Stimulated activated CD8-positive, alpha-beta memory T cell treated with anti-CD3 and anti-CD28 coated beads, Interleukin-4, amount 100 ng/mL, for 24 hours (primary cell): ENCODE measurements around the gene KRT15.

Experiments
- DNase-seq: peaks from one replicate; pipeline ENCODE4 v3.0.0-alpha.2; 2020; ENCODE audit warnings: low read depth

Gene KRT15

DNA sequence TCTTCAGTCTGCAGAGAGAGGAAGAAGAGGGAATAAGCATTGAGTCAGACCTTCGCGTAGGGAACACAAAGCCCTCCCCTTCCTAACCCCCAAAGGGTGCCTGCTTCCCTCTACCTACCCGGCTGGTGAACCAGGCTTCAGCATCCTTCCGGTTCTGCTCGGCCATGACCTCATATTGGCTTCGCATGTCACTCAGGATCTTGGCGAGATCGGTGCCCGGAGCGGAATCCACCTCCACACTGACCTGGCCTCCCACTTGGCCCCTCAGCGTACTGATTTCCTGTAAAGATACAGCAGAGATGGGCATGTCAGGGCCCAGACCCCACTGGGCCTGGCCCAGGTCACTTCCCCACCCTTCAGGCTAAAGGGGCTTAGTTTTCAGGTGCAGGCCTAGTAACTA lies 5.6 kb upstream of the KRT15 start:
- DNase-seq = no peak

DNA sequence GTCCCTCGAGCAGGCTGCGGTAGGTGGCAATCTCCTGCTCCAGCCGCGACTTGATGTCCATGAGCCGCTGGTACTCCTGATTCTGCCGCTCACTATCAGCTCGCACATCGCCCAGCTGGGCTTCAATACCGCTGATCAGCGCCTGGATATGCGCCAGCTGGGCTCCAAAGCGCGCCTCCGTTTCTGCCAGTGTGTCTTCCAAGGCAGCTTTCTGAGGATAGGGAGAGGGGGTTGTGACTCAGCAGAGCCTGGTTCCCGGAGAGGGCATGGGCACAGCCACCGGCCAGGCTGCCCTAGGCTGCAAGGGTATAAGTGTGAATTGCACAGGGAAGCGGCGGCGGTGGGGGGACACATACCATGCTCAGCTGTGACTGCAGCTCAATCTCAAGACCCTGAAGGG lies 5.1 kb upstream of the KRT15 start:
- no peak for DNase-seq

DNA sequence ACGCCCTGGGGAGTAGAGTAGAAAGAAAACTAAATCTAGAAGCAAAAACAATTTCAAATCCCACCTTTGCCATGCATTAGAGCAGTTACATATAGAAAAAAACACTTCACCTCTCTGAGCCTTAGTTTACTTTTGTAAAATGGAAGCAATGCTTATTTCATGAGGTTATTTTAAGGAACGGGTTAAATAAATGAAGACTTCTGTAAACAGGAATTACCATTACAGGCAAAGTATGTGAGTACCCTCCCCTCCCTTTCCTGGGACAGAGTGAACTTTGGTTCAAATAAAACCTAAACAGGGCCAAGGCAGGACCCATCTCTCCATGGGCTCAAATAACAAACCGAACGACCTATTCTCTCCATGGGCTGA lies 4.5 kb upstream of the KRT15 start:
- DNase-seq = no peak

DNA sequence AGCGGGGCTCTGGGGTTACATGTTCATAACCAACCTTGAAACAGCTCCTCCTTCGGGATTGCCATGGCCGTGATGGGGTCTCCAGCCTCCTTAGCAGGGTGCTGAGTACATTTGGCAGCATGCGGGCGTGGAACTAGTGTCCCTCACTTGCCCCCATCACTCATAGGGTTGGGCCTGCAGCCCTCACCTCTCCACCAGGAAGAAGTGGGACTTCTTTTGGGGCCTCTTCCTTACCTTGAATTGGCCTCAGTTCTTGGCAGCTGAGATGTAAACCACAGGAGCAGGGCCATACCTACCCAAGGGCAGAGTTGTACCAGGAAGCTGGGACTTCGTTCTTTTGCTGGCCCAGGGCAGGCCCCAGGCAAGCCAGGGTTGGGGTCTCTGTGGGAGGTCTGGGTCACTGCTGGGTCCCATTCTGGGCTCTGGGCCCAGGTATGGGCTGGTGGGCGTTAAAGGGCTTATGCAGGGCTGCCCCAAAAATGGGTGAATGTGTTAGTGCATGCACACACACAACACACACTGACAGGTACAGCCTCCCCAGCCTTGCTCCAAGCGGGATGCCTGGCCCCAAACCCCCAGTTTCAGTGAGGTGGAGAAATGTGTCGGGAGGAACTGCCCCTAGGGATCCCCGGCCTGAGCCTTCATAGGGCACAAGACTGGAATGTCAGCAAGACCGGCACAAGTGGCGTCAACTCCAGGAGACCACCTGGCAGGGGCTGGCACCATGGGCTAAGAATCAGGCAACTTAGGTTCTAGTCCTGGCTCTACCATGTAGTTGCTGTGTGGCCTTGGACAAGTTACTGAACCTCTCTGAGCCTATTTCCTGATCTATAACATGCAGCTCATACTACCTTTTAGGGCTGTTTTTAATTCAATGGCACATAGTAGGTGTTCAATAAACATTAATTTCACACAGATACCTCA lies 3.9 kb upstream of the KRT15 start:
- DNase-seq = no peak

DNA sequence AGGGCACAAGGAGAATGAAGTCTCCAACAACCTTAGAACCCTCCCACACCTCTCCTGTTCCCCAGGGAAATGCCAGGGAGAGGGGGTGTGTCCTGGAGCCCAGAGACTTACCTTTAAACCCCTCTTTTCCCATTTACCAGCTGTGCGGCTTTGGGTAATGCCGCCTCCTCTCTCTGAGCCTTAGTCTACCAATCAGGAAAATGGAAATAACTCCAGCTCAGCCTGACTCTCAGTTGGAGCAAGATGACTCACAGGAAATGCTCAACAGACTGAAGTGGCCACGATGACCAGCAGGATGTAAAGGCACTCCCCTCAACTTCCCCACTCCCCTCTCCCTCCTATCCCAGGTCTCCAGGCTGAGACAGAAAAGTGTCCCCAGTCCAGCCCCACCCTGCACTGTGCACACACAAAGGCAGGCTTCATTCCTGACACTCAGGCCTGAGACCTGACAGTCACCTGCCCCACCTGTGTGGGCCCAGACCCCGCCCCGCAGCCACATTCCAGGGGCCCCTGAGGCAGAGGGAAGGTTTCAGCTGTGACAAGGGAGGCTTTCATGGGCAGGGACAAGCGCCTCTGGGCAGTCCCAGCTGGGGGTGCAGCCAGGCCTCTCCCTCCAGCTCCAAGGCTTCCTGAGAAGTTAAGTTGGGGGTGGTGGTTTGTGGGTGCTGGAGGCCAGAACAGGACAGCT lies 3.0 kb upstream of the KRT15 start:
- DNase-seq = no peak

DNA sequence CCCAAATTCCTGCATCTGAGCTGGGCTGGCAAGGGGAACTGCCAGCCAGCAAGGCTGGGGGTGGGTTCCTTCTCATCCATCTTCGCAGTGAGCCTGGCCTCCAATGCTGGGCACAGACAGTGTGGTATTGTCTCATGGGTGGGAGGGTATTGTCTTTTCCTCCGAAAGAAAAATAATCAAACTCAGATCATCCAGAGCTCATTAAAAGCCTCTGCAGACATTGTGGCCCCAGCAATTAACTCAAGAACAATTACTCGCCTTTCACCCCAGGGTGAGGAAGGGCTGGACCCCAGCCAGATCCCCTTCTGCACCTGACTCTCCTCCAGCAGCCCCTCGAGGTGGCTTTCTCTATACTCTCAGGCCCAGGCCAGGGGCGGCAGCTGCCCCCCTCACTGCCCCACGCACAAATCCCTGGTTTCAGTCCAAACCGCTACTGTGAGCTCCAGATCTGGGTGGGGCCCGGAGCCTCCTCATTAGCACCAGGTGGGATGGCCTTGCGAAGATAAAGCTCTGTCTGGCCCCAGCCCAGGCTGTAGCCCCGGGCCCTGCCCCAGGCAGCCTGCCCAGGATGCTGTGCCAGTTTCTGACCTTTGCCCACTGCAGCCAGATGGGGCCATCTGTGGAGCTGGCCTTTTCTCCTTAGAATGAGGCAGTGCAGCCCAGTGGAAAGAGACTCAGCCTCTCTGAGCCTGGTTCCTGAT lies 2.3 kb upstream of the KRT15 start:
- DNase-seq = no peak

DNA sequence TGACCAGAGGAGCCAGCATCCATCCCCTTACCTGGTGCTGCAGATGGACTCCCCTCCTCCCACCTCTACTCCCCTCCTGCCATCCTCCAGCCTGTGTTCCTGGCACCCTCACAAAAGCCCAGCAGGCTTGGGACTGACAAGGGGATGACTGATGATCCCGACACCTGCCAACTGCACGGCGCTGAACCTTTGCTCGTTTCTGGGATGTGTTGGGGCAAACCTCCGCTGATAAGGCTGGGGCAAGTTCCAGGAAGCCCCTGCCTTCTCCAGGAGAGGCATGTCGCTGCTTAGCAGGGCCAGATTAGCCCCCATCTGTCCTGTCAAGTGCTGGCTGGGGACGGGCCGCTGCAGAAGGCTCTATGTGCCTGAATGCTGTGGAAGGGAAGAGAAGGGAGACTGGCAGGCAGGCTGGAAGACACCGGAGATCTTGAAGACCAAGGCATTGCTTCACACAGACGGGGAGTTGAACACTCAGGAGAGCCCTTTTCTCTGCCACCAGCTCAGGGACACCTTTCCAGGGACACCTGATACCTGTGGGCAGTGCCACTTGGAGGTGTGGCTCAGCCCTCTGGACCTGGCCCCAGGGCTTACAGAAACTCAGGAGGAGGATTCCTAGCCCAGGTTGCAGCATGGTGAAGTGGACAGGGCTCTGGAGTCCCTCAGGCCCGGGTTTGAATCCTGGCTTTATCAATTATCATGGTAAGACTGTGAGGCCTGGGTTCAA lies 973 bp upstream of the KRT15 start:
- no peak for DNase-seq

DNA sequence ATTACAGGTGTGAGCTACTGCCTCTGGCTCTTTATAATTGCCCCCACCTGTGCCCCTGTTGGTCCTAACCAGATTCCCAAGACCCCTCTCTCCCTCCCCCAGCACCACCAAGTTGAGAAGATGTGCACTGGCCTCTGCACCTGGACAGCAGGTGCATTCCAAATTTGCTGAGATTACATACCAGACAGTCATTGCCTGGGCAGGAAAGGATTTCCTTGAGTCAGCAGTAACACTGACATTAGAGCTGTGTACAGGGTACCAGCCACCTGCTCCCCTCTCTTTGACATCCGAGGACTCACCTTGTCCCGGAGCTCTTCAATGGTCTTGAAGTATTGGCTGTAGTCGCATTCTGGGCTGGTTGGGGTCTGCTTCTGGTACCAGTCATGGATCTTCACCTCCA lies 659 bp downstream of the KRT15 start:
- DNase-seq = no peak

DNA sequence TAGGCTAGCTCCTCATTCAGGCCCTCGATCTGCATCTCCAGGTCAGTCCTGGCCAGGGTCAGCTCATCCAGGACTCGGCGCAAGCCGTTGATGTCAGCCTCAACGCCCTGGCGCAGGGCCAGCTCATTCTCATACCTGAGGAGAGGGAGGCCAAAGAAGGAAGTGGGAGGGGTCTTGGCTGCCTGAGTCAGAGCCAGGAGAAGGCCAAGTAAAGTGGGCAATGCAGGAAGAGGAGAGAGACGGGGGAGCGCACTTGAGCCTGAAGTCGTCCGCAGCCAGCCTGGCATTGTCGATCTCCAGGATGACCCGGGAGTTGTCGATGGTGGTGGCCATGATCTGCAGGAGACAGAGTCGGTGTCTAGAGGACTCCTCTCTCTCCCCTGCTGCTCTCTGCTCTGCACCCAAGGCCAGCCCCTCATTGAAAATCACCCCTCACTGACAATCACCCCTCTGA lies 1.8 kb downstream of the KRT15 start:
- DNase-seq = no peak

DNA sequence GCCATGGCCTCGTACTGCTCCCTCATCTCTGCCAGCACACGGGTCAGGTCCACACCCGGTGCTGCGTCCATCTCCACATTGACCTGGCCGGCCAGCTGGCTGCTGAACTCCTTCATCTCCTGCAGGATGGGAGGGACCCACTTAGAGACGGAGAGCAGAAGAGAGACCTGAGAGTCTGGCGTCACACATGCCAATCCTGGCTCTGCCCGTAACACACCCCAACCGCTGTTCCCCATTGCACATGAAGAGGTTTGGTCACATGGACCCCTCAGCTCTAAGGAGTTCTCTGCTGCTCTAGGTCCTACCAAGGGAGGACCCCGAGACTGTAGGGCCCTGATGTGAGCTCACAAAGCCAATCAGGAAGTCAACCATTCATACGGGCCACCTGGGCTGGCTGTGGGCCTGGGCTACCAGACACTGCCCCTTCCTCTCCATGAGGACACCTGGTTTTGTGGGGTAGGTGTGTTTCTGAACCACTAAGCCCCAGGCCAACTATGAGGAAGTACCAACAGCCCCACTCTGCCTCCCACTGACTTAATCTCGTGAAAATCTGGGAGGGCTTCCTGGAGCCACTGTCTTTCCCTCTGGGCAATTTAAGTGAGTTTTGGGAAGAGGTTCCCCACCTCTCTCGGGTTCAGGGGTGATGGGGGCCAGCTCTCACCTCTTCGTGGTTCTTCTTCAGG lies 2.4 kb downstream of the KRT15 start:
- DNase-seq = no peak

DNA sequence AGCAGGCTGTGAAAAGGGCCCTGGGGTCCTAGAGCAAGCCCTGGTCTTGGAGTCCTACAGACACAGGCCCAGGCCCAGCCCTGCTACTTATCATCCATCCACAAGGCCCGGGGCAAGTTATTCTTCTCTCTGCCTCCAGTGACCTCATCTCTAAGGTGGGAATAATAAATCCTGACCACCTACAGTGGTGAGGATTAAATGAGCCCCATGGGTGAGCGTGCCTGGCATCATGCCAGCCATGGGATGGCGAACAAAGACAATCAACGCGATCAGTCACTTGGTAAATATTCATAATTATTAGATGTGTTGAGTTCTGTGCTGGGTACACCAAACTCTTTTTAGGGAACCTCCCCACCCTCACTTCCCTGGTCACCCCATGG lies 5.5 kb downstream of the KRT15 start:
- no peak for DNase-seq

DNA sequence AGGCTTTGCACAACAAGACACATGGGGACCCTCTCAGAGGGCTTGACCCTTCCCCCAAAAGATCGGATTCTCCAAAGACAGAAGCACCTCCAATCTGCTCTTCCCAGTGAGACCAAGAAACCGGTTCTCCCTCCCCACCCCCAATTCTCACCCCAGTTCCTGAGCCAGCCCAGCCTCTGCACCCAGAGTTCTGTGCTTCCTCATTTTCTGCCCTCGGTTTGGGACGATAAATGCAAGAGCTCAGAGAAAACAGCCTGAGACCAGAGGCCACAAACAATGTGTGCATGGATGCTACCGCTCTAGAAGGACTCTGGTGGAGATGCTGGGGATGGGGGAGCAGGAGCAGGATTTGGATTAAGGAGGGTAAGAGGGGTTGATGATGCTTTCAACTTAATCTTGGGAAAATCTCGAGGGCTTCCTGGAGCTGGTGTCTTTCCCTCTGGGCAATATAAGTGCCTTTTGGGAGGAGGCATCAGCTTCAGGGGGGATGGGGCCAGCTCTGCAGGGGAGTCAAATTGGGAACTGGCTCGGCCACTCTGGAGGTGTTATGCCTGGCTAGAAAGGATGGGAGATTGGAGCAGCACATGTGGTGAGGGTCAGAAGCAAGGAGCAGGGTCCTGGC lies 6.0 kb downstream of the KRT15 start:
- no peak for DNase-seq

DNA sequence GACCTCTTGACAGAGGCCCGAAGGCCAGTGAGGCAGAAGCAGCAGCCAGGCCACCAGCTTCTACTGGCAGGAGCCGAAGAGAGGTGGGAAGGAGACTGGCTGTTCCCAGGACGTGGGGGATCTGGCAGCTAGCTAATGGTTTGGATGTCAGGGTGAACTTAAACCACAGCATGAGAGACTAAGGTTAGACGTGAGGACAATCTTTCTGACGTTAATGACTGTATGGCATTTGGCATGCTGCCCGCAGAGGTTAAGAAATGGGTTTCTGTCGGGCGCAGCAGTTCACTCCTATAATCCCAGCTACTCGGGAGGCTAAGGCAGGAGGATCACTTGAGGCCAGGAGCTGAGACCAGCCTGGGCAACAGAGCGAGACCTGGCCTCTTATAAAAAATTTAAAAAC lies 7.0 kb downstream of the KRT15 start:
- DNase-seq = no peak

DNA sequence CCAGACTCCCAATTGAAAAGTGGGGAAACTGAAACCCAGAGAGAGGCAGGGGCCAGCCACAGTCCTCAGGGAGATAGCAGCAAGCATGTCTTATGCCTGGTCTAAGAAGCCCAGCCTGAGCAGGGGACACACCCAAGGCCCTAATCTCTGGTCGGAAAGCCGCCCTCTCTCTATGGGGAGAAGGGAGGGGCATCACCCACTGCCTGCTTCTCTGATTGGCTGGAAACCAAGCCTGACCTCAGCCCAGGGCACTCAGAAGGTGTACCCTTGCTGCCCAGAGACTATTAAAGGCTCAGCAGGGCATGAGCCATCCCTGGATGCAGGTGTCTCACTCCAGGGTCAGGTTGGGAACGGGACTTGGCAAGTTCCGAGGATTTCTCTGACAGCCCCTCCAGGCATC lies 7.6 kb downstream of the KRT15 start:
- DNase-seq = no peak

DNA sequence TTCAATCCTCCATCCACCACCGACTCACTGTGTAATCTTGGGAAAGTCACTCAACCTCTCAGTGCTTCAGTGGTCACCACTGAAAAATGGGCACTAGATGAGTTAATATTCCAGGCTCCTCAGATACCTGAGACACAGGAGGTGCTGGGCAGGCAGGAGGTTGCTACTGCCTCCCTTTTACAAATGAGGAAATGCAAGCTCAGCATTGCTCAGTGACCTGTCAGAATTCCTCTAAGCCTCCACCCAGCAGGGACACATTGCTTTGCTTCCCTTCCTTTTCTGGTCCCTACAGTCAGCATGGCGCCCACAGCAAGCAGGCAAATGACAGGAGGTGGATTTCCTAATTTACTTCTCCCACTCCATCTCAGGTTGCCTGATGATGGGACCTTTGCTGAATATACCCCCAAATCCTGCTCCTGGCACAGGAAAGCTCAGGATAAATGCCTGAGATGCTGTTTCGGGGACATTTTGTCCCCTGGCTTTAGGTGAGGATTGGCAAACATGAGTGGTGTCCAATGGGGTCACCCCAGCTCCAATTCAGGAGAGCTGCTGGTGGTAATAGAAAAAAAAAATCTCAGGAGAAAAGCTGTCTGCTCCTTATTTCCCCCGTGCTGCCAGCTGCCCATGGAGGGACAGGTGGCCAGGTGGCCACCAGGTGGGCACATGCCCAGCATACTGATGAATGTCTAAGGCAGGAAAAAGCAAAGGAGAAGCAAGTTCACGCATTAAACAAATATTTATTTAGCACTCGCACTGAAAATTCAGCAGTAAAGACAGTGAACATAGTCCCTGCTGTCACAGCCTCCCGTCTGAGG lies 8.2 kb downstream of the KRT15 start:
- DNase-seq = no peak

DNA sequence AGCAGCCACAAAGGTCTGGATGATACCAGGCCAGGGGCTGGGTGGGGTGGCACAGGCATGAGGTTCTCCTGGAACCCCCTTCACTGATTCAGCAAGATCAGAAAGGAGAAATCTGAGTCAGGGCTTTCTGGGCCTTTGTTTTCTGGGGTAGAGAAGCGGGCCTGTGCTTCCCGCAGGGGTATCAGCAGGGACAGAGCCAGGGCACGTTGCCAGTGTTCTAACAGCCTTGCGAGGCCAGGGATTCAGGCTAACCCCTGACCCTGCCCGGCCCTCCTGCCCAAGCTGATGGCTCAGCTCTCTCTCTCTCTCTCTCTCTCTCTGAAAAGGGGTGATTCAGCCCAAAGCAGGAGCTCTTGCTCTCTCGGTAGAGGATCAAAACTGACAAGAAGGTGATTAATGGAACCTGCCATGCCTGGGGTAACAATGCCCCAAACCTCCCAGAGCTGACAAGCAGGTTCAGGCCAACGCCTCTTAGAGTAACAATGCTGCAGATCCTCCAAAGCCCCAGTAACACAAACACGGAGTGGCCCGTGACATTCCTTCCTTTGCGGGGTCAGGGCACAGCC lies 11.3 kb downstream of the KRT15 start:
- no peak for DNase-seq

DNA sequence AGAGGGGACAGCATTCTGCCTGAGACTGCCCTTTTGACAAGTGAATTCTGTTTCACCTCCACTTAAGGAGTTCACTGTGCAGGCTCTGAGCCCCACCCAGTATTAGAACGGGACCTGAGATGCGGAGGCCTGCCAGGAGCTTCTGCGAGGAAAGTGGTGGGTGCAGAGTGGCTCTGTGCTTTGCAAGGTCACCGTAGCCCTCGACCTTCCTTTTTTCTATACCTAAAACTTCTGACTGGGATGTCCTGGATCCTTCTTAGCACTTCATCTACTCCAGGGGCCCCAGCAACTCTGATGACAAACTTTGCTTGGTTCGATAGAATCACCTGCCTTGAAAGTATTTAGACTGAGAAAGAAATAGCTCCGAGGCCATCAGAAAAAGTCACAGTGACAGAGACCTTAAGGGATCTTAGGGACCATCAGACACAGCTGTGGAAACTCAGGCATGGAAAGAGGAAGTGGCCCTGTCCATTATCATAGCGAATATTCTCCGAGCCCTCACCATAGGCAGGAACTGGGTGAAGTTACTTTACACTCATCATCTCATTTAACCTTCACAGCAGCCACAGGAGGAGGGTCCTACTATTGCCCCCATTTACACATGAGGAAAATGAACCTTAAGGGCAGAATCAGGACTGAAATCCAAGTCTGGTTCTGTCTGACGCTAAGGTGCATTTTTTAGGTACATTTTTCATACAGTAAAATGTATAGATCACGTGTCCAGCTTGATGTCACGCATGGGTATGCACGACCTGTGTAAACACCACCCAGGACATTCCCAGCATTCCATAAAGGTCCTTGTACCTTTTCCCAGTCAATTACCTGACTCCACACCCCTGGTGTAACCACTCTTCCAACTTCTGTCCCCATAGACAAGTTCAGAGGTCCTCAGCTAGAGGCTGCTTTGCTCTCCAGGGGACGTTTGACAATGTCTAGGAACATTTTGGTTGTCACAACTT lies 12.6 kb downstream of the KRT15 start:
- no peak for DNase-seq

DNA sequence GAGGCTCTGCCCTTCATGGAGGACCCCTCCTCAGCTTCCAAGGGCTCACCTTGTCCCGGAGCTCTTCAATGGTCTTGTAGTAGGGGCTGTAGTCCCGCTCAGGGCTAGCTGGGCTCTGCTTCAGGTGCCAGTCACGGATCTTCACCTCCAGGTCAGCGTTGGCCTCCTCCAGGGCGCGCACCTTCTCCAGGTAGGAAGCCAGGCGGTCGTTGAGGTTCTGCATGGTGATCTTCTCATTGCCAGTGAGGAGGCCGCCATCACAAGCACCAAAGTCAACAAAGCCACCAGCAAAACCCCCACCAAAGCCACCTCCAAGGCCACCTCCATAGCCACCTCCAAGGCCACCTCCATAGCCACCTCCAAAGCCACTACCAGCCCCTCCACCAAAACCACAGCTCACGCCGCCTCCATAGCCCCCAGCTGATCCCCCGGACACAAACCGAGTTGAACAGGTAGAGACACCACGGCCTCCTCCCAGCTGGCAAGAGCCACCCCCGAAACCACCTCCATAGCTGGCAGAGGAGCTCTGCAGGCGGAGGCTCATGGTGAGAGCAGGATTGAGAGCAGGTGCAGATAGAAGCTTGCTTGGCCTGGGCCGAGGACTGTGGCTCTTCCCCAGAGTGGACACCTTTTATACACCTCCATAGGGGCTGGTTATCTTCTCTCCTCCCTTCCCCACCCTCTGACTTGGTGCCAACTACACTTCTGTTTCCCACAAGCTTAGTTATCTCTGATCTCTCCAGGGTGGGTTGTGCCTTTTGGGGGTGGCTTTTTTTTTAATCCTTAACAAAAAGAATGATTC lies 13.5 kb downstream of the KRT15 start, which contains the start of gene KRT13:
TSS of gene KRT13 (minus strand) at position 606 of the 802 bp plus-strand sequence. CDS start at position 544, 62 bp downstream.
- no peak for DNase-seq
